CD4-positive, alpha-beta T cell treated with Interleukin-1 beta for 1 hour (primary cell): Measurements from ENCODE around the gene PRDX6.
"Not testable (repeated sequence)": the region's sequence is repeated elsewhere in the genome, so short reads cannot be mapped to it uniquely, and the experiment has no call there.

Source experiments
- DNase-seq, 2 donors: peaks; one replicate each; pipeline ENCODE4 v3.0.0-alpha.2; 2020 to 2022

PRDX6 gene

DNA sequence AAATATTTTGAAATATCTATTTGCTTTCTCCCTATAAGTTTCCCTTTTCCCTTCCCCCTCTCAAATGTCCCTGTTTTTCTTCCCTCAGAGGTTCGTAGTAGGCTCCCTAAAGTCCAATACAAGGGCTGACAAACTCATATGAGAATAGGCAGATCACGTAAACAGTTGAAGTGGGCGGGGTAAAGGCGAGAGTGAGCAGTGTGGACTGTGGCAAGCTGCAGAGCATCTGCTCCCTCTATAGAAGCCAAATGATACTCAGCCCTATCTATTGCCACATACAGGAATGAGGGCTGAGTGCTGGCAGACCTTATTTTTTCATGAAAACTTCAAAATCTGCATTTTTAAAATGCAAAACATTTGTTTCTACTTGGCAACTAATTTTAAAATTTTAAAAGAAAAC lies 26.3 kb downstream of the PRDX6 start:
- no peak for DNase-seq

DNA sequence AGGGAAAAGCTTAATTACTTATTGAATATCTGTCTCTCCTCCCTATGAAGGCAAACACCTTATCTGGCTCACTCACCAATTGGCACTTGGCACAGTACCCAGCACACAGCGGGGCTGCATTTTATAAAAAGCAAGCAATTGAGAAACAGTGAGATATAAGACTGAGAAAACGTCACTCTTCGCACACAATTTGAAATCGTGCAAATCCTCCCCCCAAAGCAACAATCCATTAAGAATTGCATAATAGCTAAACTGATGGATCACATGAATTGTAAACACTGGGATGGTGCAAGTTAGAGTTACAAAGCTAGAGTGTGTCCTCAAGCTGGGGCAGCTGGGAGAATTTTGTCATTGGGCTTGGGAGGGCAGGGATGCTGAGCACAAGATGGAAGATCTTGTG lies 27.1 kb downstream of the PRDX6 start:
- no peak for DNase-seq

DNA sequence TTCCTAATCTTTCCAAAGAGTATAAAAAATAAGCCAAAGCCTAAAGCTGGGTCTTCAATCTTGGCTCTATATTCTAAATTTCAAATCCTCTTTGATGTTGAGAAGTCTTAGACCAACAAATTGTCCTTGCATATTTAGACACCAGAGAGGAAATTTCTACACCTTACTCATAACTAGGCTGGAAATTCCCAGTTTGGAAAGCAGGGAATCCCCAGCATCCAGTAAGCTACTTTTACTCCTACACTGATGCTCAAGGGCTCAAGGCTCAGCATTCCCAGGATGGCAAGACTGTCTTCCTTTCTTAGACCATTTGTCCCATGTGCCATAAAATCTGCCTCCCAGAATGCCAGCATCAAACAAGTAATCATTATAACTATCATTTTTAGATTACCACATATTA lies 28.3 kb downstream of the PRDX6 start:
- DNase-seq = no peak

DNA sequence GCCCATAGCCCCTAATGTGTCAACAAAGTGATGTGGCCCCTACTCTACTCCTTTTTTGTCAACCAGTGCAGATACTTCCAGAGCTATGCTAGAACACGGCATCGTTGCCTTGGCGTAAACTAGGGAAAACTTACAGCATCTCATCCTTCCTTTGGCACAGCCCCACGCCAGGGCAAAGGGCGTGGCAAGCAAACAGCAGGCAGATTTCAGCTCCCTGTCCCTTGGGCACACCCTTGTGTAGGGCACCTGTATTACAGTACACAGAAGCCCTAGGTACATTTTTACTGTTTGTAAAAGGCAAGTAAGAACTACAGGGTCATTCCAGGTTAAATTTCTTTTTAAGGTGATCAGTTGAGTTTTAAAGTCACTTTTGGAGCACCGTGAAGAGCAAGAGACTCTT lies 29.3 kb downstream of the PRDX6 start:
- no peak for DNase-seq

DNA sequence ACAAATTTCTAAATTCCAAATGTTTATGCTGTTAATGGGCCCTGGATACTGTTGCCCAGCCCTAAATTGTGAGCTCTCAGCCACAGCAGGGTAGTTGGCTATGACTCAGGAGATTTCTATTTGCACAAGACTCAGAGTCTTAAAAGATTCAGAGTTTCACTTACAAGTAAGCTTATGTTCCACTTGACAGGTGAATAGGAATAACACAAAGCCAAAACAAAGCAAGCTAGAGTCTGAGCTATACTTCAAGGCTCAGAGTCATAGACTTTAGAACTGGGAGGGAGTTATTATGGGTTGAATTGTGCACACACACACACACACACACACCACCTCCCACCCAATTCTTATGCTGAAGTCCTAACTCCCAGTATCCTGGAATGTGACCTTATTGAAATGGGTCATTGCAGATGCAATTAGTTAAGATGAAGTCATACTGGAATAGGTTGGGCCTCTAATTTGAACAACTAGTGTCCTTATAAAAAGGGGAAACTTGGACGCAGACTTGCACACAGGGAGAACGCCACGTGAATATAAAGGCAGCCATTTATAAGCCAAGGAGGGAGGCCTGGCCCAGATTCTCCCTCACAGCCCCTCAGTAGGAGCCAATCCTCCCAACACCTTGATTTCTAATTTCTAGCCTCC lies 30.2 kb downstream of the PRDX6 start:
- DNase-seq = no peak

DNA sequence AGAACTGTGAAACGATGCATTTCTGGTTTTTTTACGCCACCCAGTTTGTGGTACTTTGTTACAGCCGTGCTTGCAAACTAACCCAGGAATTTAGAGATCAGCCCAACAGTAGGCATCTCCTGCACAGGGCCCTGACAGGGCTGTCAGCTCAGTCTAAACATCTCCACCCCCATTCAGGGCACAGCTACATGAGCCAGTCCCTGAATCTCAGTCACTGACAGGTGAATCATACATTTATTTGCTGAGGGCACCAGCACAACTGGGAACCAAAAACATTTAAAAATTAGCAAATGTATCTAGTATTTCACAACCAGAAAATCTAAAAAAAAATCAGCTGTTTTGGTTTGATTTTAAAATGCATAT lies 30.7 kb downstream of the PRDX6 start:
- DNase-seq = no peak

DNA sequence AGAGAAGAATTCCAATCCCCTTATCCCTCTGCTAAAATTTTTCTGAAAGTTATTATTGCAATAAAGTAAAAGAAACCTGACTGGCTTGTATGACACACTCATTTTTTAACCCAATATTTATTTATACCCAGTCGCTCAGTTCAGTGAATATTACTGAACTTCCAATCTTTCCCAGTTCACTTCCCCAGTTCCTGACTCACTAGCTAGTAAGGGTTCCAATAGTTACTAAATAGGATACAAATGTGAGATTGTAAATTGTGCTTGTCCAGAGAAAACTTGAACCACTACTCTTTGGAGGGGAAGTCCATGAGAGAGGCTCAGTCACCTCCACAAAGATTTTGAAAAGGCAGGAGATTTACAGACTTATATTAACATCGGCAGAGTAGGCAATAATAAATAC lies 31.4 kb downstream of the PRDX6 start:
- no peak for DNase-seq

DNA sequence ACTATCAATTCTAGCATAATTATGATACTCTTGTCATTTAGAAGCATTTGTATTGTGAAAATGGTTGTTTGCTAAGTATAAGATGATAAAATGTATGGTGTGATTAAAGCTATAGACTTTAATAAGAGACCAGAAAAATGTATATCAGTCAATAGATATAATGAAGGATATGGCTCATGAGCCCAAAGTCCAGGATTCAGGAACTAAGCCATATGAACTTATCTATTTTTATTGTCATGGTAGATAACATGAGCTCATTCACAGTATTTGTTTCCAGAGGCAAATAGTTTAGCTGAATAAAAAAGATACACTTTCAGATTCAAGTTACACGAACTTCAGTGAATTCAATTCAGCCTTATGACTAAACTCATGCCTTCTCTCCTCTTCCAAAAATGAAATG lies 32.7 kb downstream of the PRDX6 start:
- DNase-seq = no peak

DNA sequence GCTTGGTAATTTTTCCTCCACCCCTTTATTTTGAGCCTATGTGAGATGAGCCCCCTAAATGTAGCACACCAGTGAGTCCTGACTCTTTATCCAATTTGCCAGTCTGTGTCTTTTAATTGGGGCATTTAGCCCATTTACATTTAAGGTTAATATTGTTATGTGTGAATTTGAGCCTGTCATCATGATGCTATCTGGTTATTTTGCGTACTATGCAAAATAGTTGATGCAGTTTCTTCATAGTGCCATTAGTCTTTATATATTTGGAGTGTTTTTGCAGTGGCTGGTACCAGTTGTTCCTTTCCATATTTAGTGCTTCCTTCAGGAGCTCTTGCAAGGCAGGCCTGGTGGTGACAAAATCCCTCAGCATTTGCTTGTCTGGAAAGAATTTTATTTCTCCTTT lies 37.4 kb downstream of the PRDX6 start:
- not testable (repeated sequence) for DNase-seq

DNA sequence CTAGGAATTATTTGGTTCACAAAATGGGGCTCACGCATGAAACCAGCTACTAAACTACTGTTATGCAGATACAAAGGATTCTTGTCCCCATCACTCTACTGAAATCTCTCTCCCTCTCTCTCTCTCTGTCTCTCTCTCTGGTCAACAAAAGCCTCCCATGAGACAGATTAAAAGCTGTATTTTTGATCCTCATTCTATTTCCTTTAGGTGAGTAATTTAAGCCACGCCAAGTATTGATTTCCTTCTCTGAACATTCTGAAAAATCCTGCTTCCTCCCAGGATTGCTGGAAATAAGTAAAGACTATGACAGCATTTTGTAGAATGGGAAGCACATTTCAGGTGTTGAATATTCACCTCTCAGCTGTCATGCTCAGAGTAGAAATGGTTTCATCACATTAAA lies 43.7 kb downstream of the PRDX6 start:
- no peak for DNase-seq

DNA sequence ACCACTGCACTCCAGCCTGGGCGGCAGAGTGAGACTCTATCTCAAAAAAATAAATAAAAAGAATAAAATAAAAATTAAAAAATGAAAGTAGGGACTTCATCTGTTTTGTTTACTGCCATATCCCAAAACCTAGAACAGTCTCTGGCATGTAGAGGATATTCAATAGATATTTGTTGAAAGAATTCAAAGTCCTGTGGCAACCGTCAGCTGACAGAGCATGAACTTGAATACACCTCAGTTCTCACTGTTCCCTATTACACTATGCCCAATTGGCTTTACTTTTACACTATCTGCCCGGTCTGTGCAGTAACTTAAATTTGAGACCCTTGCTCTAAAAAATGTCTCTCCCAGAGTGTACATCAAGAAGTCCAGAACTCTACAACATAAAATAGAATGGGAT lies 46.2 kb downstream of the PRDX6 start:
- no peak for DNase-seq

DNA sequence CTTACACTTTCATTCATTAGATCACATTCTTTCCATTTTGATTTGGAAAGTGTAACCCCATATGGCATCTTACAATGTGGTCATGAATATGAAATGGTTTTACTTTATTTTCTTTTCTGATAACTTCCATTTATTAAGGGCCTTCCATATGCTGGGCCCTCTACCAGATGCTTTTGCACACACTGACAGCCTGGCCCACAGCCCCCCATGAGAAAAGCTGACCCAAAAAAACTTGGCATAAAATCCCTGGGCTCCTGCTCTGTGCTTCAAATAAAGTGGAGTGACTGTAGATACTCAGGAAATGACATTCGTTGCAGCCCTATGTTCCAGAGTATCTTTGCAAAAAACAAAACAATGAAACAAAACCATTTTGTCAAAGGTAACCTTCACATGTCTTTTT lies 48.8 kb downstream of the PRDX6 start:
- DNase-seq = no peak

DNA sequence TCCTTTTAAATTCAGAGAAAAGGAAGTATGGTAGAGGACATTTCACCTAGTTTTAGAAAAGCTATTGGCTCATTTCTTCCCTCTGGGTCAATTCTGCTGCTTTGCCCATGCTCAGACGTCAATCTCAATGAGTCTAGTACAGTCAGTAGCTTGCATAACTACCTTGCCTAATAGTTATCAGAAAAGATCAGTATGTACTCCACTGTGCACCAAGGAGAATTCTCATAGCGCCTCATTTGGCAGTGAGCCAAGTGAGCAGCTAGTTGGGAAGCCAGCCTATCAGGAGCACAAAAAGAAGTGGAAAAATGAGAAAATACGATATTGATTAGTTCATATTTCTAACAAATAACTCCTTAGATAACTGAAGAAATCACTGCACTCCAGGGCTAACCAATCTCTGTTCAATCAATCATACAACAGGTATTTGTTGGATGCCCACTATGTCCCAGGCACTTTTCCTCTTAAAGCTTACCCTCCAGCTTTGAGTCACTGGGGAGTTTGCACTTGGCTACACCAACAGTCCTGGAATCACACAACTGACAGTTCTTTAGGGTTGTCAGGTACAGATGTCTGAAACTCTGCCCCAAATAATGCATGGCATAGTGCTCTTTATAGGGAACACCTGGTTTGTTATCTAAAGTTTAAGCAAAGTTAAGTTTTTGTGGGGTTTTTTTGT lies 50.2 kb downstream of the PRDX6 start:
- DNase-seq = no peak

DNA sequence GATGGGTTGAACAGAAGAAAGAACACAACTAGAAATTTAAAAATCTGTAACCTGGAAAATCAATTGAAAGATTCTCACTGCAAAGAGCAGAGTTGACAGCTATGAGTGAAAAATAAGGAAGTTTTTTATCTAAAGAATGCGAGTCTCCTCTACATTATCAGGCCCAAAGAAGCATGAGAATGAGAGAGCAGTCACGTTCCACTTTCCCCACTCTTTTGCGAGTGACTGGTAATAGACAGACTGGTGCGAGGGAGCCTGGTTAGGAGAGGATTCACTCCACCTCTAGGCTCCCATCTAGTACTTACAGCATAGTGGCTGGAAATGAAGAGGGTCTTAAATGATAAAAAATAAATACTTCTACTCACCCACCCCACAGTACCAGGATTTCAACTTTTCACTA lies 52.0 kb downstream of the PRDX6 start:
- DNase-seq = no peak

DNA sequence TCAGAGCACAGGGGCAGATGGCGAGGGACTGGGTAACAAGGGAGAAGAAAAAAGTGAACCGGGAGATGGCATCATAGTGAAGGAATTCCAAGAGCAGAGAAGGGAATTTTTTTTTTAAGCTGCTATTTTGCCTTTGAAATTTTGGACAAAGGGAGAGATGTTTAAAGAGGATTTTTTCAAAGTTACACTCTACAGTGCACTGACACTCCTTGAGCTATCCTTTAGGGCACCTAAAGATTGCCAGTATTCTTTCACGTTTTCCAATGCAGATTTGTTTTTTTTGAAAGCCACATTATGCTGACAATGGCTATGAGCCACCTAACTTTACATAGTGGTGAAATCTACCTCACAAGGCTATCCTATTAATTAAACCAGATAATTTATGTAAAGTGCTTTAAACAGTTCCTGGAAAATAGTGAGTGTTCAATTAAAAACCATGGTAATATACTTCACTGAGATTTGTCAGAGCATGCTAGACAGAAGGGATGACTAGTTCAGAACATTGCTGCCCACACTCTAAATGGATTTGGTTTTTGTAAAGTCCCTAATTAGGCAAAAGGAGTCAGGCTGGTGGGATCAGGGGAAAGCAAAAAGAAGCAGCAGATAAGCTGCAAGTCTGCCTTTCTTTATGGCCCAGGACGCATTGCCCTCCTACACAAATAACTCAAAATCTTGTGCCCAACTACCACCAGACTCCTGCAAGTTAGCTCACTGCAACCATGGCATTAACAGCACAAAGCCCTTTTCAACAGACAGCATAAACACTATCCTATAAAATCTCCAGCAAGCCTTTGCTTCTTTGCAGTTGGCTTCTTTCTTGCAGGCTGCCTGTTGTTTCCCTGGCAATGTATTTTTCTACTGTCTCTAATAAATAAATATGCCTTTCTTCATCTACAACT lies 53.9 kb downstream of the PRDX6 start:
- DNase-seq = no peak

DNA sequence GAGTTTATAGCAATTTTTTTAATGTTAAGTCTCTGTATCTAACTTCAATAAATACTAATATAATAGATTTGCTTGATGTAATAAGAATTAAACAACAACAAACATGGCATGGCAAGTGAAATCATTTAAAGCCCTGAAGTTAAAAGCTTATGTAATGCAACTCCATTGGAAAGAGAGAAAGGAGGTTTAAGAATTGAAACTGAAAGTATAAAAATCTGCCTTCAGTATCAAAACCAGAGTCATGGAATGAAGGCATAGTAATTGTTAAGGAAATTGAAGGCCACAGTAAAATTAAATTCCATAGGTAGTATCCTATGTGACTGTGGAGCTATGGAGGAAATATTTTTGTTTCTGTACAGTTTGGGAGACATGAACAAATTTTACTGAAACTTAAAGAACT lies 55.1 kb downstream of the PRDX6 start:
- DNase-seq = no peak

DNA sequence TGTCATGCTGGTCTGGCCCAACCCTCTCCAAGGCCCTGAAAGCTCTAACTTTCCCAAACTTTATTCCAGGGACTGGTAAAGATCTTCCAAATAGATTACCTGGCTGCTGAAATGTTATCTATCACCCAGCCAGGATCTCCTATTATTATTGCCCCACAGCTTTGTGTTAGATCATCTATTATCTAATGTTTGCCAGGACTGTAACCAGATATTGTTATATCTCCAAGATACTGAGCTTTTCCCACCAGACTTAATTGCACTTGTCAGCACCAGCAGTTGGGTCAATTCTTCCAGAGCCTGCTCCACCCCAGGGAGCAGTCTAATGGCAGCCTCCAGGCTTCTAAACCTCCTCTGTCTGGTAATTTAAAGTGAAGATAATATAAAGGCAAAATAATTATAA lies 59.1 kb downstream of the PRDX6 start:
- DNase-seq = no peak
